OCI-LY7 (cell line): Measurements from ENCODE around the gene PRR35. TPM values are rescaled to one million over a fixed set of nuclear protein-coding genes. Genes with fewer than 3 reads are reported as not detected.

Experiments
- BruUV-seq: library from RNA; stranded (reverse); fragments of 400-500 nt; replicated peaks from 2 replicates; lab custom pipeline; 2021; lab: Mats Ljungman, UMichigan
- CTCF ChIA-PET: fragments of 300-600 bp; sonication (Branson Sonifier 250); formaldehyde crosslinking; loops from one replicate; lab custom pipeline; 2022; ENCODE audit warnings: antibody characterized with exemption; ENCODE audit not compliant: unreplicated experiment; lab: Charles Lee
- POLR2A ChIA-PET: fragments of 300-600 bp; sonication (Branson Sonifier 250); formaldehyde crosslinking; loops from one replicate; lab custom pipeline; 2022; ENCODE audit warnings: antibody characterized with exemption; lab: Charles Lee
- DNase-seq: peaks from one replicate; pipeline ENCODE4 v3.0.0-alpha.2; 2015; ENCODE audit warnings: low spot score
- H2AFZ ChIP-seq: fragments of 200-600 bp; sonication (generic), shearing (Covaris generic); 2 replicates; pipeline ENCODE4 v1.6.1; 2014; ENCODE audit warnings: mild to moderate bottlenecking, antibody characterized with exemption, low read length, moderate library complexity
- H3K27ac ChIP-seq: fragments of 200-600 bp; sonication (generic); 2 replicates; pipeline ENCODE4 v1.5.1; 2014; ENCODE audit warnings: mixed run types, low read depth, mild to moderate bottlenecking, moderate library complexity, low read length, inconsistent platforms; ENCODE audit not compliant: poor library complexity, severe bottlenecking
- H3K36me3 ChIP-seq: fragments of 200-600 bp; sonication (generic); 2 replicates; pipeline ENCODE4 v1.6.1; 2014; ENCODE audit warnings: mild to moderate bottlenecking, antibody characterized with exemption, low read length, moderate library complexity, mixed read lengths; ENCODE audit not compliant: insufficient read depth
- H3K4me1 ChIP-seq: fragments of 200-600 bp; sonication (generic); 2 replicates; pipeline ENCODE4 v1.5.1; 2014; ENCODE audit warnings: mild to moderate bottlenecking, low read length; ENCODE audit not compliant: insufficient read depth, poor library complexity, severe bottlenecking
- H3K4me2 ChIP-seq: fragments of 200-600 bp; sonication (generic); 2 replicates; pipeline ENCODE4 v1.6.1; 2014; ENCODE audit warnings: mild to moderate bottlenecking, low read length
- H3K4me3 ChIP-seq: fragments of 200-600 bp; sonication (generic); 2 replicates; pipeline ENCODE4 v1.5.1; 2014; ENCODE audit warnings: mild to moderate bottlenecking, low read depth, low read length; ENCODE audit not compliant: poor library complexity, severe bottlenecking
- H3K79me2 ChIP-seq: fragments of 200-600 bp; sonication (generic); 2 replicates; pipeline ENCODE4 v1.6.1; 2016; ENCODE audit warnings: low read depth, mild to moderate bottlenecking, low read length, moderate library complexity, mixed read lengths; ENCODE audit not compliant: insufficient read depth
- H3K9me2 ChIP-seq: fragments of 200-600 bp; sonication (generic); 2 replicates; pipeline ENCODE4 v1.6.1; 2016; ENCODE audit warnings: mild to moderate bottlenecking, low read length, mixed read lengths; ENCODE audit not compliant: insufficient read depth
- H3K9me3 ChIP-seq: fragments of 200-600 bp; sonication (generic); 2 replicates; pipeline ENCODE4 v1.6.1; 2014; ENCODE audit warnings: mild to moderate bottlenecking, mixed run types, low read length, mixed read lengths
- H4K20me1 ChIP-seq: fragments of 200-600 bp; sonication (generic); 2 replicates; pipeline ENCODE4 v1.6.1; 2014; ENCODE audit warnings: mild to moderate bottlenecking, antibody characterized with exemption, low read length, moderate library complexity, mixed read lengths; ENCODE audit not compliant: insufficient read depth
- CTCF ChIP-seq: fragments of 200-600 bp; sonication (generic); conservative IDR thresholded peaks from 2 replicates; pipeline ENCODE4 v1.5.1; 2014; ENCODE audit warnings: mild to moderate bottlenecking, antibody characterized with exemption, low read length, moderate library complexity, mixed read lengths
- EZH2phosphoT487 ChIP-seq: fragments of 200-600 bp; sonication (generic); IDR thresholded peaks from 2 replicates; pipeline ENCODE4 v1.6.1; 2018; ENCODE audit warnings: low read depth, borderline replicate concordance, mild to moderate bottlenecking, mixed run types, antibody characterized with exemption, low read length, moderate library complexity, mixed read lengths
- intact Hi-C: fragments of 100-400 bp; cut with micrococcal nuclease; formaldehyde crosslinking; loops from one replicate; pipeline ENCODE4 v1.10.0; 2022; ENCODE audit not compliant: unreplicated experiment
- total RNA-seq, 2 experiments: library from RNA; depleted of rRNA in 1 of 2; stranded (reverse); fragments of >200 nt in 1 of 2; shearing (Covaris generic) in 1 of 2; gene quantifications; 2 replicates each; pipeline ENCODE4 v1.2.3, GENCODE V29; 2014 to 2022

PRR35 gene
- total RNA-seq, 2 experiments from 2014 or later, result not detected

GRCh38 chr16:591892-592517, 31.8 kb downstream of the PRR35 start:
- intact Hi-C loops, result no loop called here
- CTCF ChIA-PET, result no interaction called here
- Histone ChIP-seq H3K79me2 (peaks cover 20% of the 10 kb centered on the region; the same call in 1 of the 2 replicates), H3K9me2 (no peaks in the 10 kb centered on the region), H2AFZ (no peak overlapping the region), H3K9me3 (no peaks in the 10 kb centered on the region), H3K4me3 (no peak overlapping the region), H3K4me1 (peaks cover 25% of the 10 kb centered on the region), H3K36me3 (peaks cover 4% of the 10 kb centered on the region; the same call in 1 of the 2 replicates), H4K20me1 (no peaks in the 10 kb centered on the region), H3K4me2 (no peak overlapping the region), H3K27ac (no peak overlapping the region)
- POLR2A ChIA-PET, result no interaction called here
- no peak for TF ChIP-seq CTCF
- no peak for TF ChIP-seq EZH2phosphoT487
- BruUV-seq, result no TSS peak
- DNase-seq, result no peak

GRCh38 chr16:592518-593306, 32.5 kb downstream of the PRR35 start:
- ChIA-PET CTCF (interaction anchor here (0.6 kb wide), 1 partner anchor 212 kb away, joined by 3 read pairs; no protein-coding TSS in a partner anchor), POLR2A (interaction anchor here (0.5 to 1.2 kb wide), 2 partner anchors 9 to 44 kb away, joined by 3 read pairs; partner anchors contain the start of gene METTL26)
- Histone ChIP-seq H3K27ac (no peak overlapping the region), H3K36me3 (no peaks in the 10 kb centered on the region), H4K20me1 (no peaks in the 10 kb centered on the region), H3K4me3 (no peak overlapping the region), H3K4me2 (no peak overlapping the region), H3K79me2 (peaks cover 14% of the 10 kb centered on the region; the same call in 1 of the 2 replicates), H3K4me1 (peaks cover 18% of the 10 kb centered on the region), H3K9me2 (no peaks in the 10 kb centered on the region), H2AFZ (no peak overlapping the region), H3K9me3 (no peaks in the 10 kb centered on the region)
- DNase-seq, result no peak
- intact Hi-C loops, result no loop called here
- BruUV-seq, result no TSS peak
- TF ChIP-seq EZH2phosphoT487 (no peak), CTCF (no peak)
